Spleen (tissue), 11 donors: Measurements from ENCODE around the gene TCEAL9. TPM values are rescaled to one million over a fixed set of nuclear protein-coding genes. Genes with fewer than 3 reads are reported as not detected.

Experiments used
- DNase-seq: peaks from one replicate; pipeline ENCODE4 v3.0.0-alpha.2; 2020
- H3K27ac ChIP-seq, 8 donors: fragments of 200-600 bp; sonication (generic) in 7 of 8; 1 replicate in 4 of 8; 2 replicates in 4 of 8; pipeline versions ENCODE4 v1.5.0 to v1.8.0; 2016 to 2021; ENCODE audit warnings: inconsistent platforms in 4 of 8, mild to moderate bottlenecking in 4 of 8, moderate library complexity in 1 of 8
- H3K27me3 ChIP-seq, 7 donors: fragments of 200-600 bp; sonication (generic) in 6 of 7; replicated peaks in 1 of 7; 1 replicate in 4 of 7; 2 replicates in 3 of 7; pipeline versions ENCODE4 v1.5.0 to v1.8.0; 2016 to 2021; ENCODE audit warnings: inconsistent platforms in 3 of 7, mild to moderate bottlenecking in 1 of 7
- H3K36me3 ChIP-seq, 6 donors: fragments of 200-600 bp; sonication (generic) in 5 of 6; 1 replicate in 4 of 6; 2 replicates in 2 of 6; pipeline versions ENCODE4 v1.5.0 to v1.8.0; 2016 to 2021; ENCODE audit warnings: inconsistent platforms in 2 of 6
- H3K4me1 ChIP-seq, 6 donors: fragments of 200-600 bp; sonication (generic) in 5 of 6; 1 replicate in 3 of 6; 2 replicates in 3 of 6; pipeline versions ENCODE4 v1.5.0 to v1.8.0; 2016 to 2021; ENCODE audit warnings: inconsistent platforms in 3 of 6
- H3K4me3 ChIP-seq, 8 donors: fragments of 200-600 bp; sonication (generic) in 7 of 8; 1 replicate in 4 of 8; 2 replicates in 4 of 8; pipeline versions ENCODE4 v1.5.0 to v1.8.0; 2016 to 2021; ENCODE audit warnings: inconsistent platforms in 4 of 8, mild to moderate bottlenecking in 4 of 8, moderate library complexity in 2 of 8
- H3K9me3 ChIP-seq, 8 donors: fragments of 200-600 bp; sonication (generic) in 7 of 8; 1 replicate in 4 of 8; 2 replicates in 4 of 8; pipeline versions ENCODE4 v1.5.0 to v1.8.0; 2016 to 2021; ENCODE audit warnings: inconsistent platforms in 4 of 8
- CTCF ChIP-seq, 11 experiments: fragments of 200-600 bp in 7 of 11; fragments of 450-650 bp in 4 of 11; sonication (generic) in 4 of 11; IDR thresholded peaks in 8 of 11; conservative IDR thresholded peaks in 3 of 11; 1 replicate in 7 of 11; 2 replicates in 4 of 11; pipeline versions ENCODE4 v1.4.0 to v1.8.0; 2016 to 2021; ENCODE audit warnings: antibody characterized with exemption in 11 of 11, inconsistent platforms in 4 of 11, mild to moderate bottlenecking in 1 of 11
- POLR2A ChIP-seq, 3 donors: fragments of 450-650 bp; IDR thresholded peaks; one replicate each; pipeline ENCODE4 v1.5.1; 2017; ENCODE audit warnings: antibody characterized with exemption in 3 of 3, mild to moderate bottlenecking in 1 of 3
- POLR2AphosphoS5 ChIP-seq, 3 donors: sonication (generic); formaldehyde crosslinking; IDR thresholded peaks; one replicate each; pipeline ENCODE4 v1.5.1; 2017; ENCODE audit warnings: antibody characterized with exemption in 3 of 3
- WGBS, 5 donors: extraction: QIAGEN DNeasy Blood & Tissue Kit in 3 of 5; methylation state at CpG; one replicate each; pipeline versions ENCODE4 v1.1.5 to v1.1.7; 2013 to 2018; 5-methylcytosine and 5-hydroxymethylcytosine counted together
- intact Hi-C: fragments of 100-400 bp; cut with DNase I; formaldehyde crosslinking; loops from one replicate; pipeline ENCODE4 v1.15.0; 2023; ENCODE audit warnings: low total_unique reads
- polyA plus RNA-seq, 3 donors: library from polyadenylated mRNA; stranded (reverse); fragments of 200-250 nt; gene quantifications; one replicate each; pipeline ENCODE4 v1.2.1, GENCODE V29; 2013
- total RNA-seq, 7 donors: library from RNA; depleted of rRNA in 3 of 7; stranded (reverse); fragments of >200 nt in 3 of 7; fragmentation: NEBNext Ultra II Directional in 4 of 7; extraction: Animal tissue kit (Norgen Biotek cat#: 25700) in 4 of 7; gene quantifications; one replicate each; pipeline versions ENCODE4 v1.1.0 to v1.2.1, GENCODE V29; 2016 to 2021
- donor health status: healthy with polysubstance abuse.
- donor health status: DM: no; HTN: no; CAD: no; lungs with moderate emphysema.
- donor health status: DM: no; HTN: no; CAD: no.
- donor health status: Bipolar disorder and iron deficiency.
- donor health status: healthy.
- donor health status: DM: no; HTN: no; CAD: no.
- donor health status: DM: yes; HTN: yes; CAD: no.

The TCEAL9 gene
- total and polyA plus RNA-seq, 10 donors = 27.4 to 72.0 (median 43.5) TPM

DNA sequence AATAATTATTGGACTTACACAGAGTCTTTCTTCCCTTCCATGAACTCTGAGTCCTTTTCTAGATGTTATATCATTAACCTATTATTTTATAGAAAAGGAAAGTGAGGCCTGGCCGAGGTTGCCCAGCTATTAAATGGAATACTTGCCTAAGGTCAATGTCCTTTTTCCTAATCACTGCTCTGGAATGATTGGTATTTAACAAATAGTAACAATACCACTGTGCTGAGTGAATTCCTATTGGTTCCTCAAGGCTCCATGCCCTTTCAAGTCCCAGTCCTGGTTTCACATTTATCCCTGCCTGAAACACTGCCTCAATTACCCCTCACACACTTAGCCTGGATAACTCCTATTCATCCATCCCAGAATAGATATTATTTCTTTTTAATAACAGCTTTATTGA lies 6.2 kb downstream of the TCEAL9 start:
- TF ChIP-seq POLR2A (IDR thresholded peaks at IDR 0.05) (no peak), CTCF (IDR thresholded peaks at IDR 0.05 in 8 of 11, conservative IDR thresholded peaks at IDR 0.05 in 3 of 11) (no peak), POLR2AphosphoS5 (IDR thresholded peaks at IDR 0.05) (no peak)
- DNase-seq = no peak
- Histone ChIP-seq H3K36me3 (no peaks in the 10 kb centered on the region), H3K27me3 (no peaks in the 10 kb centered on the region), H3K4me3 (no peak overlapping the region), H3K4me1 (no peaks in the 10 kb centered on the region), H3K27ac (no peak overlapping the region), H3K9me3 (no peaks in the 10 kb centered on the region)
- intact Hi-C loops = no loop called here
- WGBS, 5 donors = 31 to 81% (median 61%) methylated on average over 1 of the region's 1 CpG

GRCh38 chrX:103363046-103363445 lies 6.7 kb downstream of the TCEAL9 start:
- Histone ChIP-seq H3K27me3 (no peaks in the 10 kb centered on the region), H3K4me3 (no peak overlapping the region), H3K36me3 (no peaks in the 10 kb centered on the region), H3K9me3 (no peaks in the 10 kb centered on the region), H3K4me1 (no peaks in the 10 kb centered on the region), H3K27ac (no peak overlapping the region)
- no peak for DNase-seq
- 82 to 95% (median 89%) methylated on average over 2 of the region's 2 CpGs for WGBS, 5 donors
- intact Hi-C loops = no loop called here
- TF ChIP-seq POLR2AphosphoS5 (IDR thresholded peaks at IDR 0.05) (no peak), POLR2A (IDR thresholded peaks at IDR 0.05) (no peak), CTCF (IDR thresholded peaks at IDR 0.05 in 8 of 11, conservative IDR thresholded peaks at IDR 0.05 in 3 of 11) (no peak)

DNA sequence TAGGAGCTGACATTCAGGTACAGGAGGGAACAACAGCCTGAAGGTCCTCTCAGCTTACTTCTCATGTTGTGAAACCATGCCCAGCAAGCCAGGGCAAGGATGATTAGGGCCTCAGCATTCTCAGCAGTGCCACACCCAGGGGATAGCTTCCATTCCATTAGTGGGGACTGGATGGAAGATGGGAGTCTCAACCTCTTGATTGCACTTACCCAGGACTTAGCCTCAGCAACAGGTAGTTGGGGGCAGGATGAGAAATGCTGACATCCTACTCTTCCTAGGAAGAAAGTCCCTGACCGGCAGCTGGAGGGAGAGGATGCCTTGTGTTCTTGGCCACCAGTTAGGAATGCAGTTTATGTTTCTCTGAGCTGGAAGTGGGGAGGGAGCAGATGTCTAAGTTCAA lies 11.2 kb downstream of the TCEAL9 start:
- WGBS, 5 donors = 58 to 90% (median 67%) methylated on average over 1 of the region's 1 CpG
- Histone ChIP-seq H3K4me3 (no peak overlapping the region), H3K4me1 (no peaks in the 10 kb centered on the region), H3K36me3 (no peaks in the 10 kb centered on the region), H3K9me3 (no peaks in the 10 kb centered on the region), H3K27me3 (no peaks in the 10 kb centered on the region), H3K27ac (no peak overlapping the region)
- intact Hi-C loops = no loop called here
- TF ChIP-seq POLR2A (IDR thresholded peaks at IDR 0.05) (no peak), POLR2AphosphoS5 (IDR thresholded peaks at IDR 0.05) (no peak), CTCF (IDR thresholded peaks at IDR 0.05 in 8 of 11, conservative IDR thresholded peaks at IDR 0.05 in 3 of 11) (no peak)
- no peak for DNase-seq

DNA sequence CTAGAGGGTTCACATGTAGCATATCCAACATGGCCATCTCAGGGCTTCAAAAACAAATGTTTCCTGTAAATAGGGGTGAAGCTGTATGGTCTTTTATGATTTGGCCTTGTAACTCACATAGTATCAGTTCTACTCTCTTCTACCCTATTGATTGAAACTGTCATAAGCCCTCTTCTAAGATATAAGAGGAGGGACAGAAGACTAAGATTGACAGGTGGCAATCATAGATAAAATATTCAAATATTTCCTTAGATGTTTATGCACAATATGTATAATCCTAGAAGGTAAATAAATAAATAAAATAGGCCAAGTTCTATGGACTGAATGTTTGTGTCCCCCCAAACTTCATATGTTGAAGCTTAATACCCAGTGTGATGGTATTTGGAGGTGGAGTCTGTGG lies 13.2 kb downstream of the TCEAL9 start:
- TF ChIP-seq POLR2AphosphoS5 (IDR thresholded peaks at IDR 0.05) (no peak), CTCF (IDR thresholded peaks at IDR 0.05 in 8 of 11, conservative IDR thresholded peaks at IDR 0.05 in 3 of 11) (no peak), POLR2A (IDR thresholded peaks at IDR 0.05) (no peak)
- Histone ChIP-seq H3K4me3 (no peak overlapping the region), H3K4me1 (no peaks in the 10 kb centered on the region), H3K27me3 (no peaks in the 10 kb centered on the region), H3K36me3 (no peaks in the 10 kb centered on the region), H3K27ac (no peak overlapping the region), H3K9me3 (no peaks in the 10 kb centered on the region)
- intact Hi-C loops = no loop called here
- DNase-seq = no peak
